ENCODE data around the gene MAST4.

Gene MAST4

GRCh38 chr5:66829826-66830225 is 233.6 kb downstream of the MAST4 start:
- DNase-seq (ENCODE audit: insufficient read length, low spot score) (no peak), FAIRE-seq (no peak)

DNA sequence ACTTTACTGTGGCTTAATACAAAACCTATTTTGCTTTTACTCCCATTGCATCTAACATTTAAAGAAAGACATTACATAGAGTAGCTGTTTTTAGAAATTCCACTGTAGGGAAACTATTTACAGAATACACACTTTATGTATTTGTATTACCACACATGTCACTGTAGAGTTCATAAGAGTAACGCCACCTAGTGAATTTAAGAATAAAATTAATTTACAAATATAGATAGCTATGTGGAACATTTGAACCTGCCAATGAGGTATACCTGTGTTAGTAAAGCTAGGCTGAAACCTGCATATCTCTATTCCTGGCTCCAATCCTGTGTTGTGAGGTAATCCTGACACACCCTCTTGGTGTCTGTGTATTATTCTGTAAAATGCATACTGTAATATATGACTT is 234.4 kb downstream of the MAST4 start:
- FAIRE-seq (no peak), DNase-seq (ENCODE audit: insufficient read length, low spot score) (no peak)

DNA sequence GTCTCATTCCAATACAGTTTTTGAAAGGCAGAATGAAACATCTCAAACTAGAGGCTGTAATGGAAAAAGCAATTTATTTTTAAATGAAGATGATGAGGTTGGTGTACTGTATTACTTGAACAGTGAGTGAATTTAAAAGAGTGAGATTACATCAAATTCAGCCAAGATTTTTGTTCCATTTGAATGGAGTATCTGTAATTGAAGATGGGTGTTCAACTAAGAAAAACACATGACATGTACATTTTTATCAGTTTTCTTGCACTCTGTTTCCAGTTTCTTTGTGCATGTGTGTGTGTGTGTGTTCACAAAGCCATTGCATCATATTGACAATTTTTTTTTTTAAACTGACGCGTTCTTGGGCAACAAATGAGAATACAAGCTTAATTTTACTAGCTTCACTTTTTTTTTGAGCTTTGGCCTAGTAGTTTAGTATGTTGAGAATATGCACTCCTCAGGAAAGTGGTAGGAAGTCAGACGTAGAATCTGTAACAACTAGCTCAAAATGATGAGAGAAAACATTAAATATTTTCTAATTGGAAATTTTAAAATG is 243.5 kb downstream of the MAST4 start:
- DNase-seq (ENCODE audit: insufficient read length, low spot score), result no peak
- no peak for FAIRE-seq

GRCh38 chr5:66840511-66841013 is 244.4 kb downstream of the MAST4 start:
- DNase-seq (ENCODE audit: insufficient read length, low spot score) (peak; percentile 34), FAIRE-seq (peak; percentile 94)

- DNase-seq (ENCODE audit: insufficient read length, low spot score) (no peak), FAIRE-seq (peak; percentile 55)
Measured at GRCh38 chr5:66841264-66841663, 245.1 kb downstream of the MAST4 start.

DNA sequence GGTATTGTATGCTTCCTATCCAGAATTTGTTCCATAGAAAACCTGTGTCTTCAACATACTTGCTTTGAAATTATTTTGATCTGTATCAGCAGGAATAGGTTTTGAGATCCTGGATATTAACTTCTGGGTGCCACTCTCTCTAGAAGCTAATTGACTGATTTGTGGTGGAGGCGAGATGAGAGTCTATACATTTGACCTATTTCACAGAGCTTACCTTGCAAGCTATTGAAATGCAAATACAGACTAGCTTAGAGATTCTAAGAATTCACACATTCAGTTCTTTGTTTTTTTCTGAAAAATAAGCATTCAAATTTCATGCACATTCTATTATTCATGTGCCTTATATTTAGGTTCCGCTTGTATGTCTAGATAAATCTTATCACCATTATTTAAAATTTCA is 246.3 kb downstream of the MAST4 start:
- no peak for DNase-seq (ENCODE audit: insufficient read length, low spot score)
- no peak for FAIRE-seq

DNA sequence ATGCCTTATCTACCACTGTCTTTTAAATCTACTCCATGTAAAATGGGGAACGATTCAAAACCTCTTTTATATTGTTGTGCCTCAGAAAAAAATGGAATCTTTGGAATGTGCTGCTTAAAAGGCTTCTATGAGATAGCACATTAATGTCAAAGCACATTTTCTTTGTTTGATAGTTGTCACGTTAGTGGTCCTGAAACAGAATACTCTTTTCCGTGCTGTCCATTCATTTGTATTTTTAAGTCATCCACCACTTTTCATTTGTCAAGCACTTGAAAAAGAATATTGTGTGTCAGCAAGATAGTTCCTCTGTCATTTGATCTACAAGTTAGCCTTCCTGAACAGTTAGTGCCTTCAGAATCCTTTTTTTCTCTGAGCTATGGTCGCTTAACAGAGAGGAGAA is 246.9 kb downstream of the MAST4 start:
- DNase-seq (ENCODE audit: insufficient read length, low spot score) (no peak), FAIRE-seq (no peak)

- no peak for FAIRE-seq
- no peak for DNase-seq (ENCODE audit: insufficient read length, low spot score)
Measured at GRCh38 chr5:66848749-66849641, 252.8 kb downstream of the MAST4 start.

DNA sequence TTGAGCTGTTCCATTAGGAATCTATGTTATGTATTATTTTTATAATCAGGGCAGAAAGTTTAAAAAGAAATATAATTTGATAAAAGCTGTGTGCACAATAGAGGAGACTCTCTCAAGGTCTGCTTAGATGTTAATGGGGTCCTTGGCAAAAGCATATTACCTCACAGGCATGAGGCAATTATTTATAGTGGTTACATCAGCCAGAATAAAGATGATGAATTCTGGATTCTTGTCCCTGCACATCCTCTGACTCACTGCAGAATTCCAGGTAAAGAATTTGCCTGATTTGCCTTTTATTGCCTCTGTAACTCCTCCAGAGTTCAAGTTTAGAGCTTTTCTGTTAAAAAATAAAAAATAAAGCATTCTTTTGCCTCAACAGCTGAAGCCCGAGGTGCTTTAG is 253.6 kb downstream of the MAST4 start:
- DNase-seq (ENCODE audit: insufficient read length, low spot score), result no peak
- no peak for FAIRE-seq

GRCh38 chr5:66850354-66851075 is 254.3 kb downstream of the MAST4 start:
- no peak for FAIRE-seq
- no peak for DNase-seq (ENCODE audit: insufficient read length, low spot score)

DNA sequence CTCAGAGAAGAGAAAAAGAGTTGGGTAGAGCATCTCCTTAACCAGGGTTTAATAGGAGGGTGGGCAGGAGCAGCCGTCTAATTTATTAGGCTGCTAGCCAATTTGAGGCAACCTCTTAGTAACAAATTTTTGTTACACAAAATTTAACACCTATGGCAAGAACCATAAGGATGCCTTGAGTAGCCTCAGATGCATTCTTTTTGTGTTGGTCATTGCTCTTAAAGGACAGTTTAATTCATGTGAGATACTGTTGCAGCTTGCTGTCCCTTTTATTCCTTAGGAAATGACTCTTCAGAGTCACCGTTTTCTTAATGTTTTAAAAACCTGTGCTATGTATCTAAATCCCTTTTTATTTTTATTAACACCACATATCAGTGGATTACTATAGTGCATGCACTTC is 255.1 kb downstream of the MAST4 start:
- FAIRE-seq (no peak), DNase-seq (ENCODE audit: insufficient read length, low spot score) (no peak)

DNA sequence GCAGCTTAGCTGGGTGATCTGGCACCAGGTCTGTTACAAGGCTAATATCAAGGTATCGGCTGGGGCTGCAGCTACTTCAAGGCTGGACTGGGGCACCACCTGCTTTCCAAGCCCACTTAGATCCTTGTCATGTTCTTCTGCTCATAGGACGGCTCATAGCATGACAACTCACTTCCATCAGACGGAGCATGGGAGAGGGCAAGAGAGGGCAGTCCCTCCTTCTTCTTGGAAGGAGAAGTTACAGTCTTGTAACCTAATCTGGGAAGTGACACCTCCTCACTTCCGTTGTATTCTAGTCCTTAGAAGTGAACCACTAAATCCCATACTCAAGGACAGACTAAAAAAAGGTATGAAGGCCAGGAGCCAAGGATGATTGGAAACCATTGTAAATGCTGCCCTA is 258.2 kb downstream of the MAST4 start:
- DNase-seq (ENCODE audit: insufficient read length, low spot score) (no peak), FAIRE-seq (no peak)

DNA sequence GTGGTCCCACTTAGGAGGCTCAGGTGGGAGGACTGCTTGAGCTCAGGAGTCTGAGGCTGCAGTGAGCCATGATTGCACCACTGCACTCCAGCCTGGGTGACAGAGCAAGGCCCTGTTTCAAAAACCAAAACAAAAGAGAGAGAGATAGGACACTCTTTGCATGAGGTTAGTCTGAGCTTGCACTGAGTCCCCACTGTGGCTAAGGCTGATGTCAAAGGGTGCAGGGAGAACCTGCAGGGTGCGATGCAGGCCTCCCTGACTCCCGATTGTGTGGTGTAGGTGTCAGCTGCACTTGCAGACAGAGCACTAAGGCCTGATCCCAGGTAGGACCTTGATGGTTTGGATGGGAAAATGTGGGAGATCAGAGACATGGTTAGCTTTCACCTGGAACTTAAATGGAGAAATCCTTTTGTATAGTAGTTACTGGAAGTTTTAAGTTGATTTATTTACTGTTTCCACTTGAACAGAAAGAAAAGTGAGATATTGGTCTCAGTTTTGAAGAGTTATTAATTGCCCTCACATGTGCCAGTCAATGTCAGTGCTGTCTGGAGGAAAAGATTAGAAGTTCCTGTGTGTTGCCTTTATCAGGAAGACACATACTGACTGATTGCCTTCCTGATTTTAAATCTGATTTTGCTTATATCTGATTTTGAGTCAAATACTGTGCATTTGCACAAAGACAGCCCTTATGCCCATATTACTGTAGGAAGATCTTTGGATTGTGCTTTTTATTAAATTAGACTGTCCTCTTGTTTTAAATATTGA is 260.0 kb downstream of the MAST4 start:
- DNase-seq (ENCODE audit: insufficient read length, low spot score), result no peak
- no peak for FAIRE-seq

GRCh38 chr5:66859526-66859925 is 263.3 kb downstream of the MAST4 start:
- FAIRE-seq, result no peak
- no peak for DNase-seq (ENCODE audit: insufficient read length, low spot score)

GRCh38 chr5:66860199-66860975 is 264.2 kb downstream of the MAST4 start:
- DNase-seq (ENCODE audit: insufficient read length, low spot score) (no peak), FAIRE-seq (no peak)

DNA sequence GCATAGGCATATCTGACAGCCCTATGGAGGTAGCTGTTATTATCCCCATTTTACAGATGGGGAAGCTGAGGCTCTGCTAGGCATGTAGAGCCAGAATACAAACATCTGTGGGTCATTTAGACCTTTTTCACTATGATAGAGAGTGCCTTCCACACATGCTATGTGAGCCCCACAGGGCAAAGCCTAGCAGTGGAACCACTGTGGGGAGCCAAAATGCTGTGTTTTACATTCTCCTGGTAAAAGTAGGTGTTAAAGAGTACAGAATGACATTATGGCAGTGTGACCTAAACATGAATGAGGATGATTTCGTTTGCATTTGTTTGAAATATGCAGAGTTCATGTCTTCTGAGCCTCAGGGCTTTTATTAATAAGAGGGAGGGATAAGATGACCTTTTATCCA is 265.2 kb downstream of the MAST4 start:
- FAIRE-seq, result no peak

GRCh38 chr5:66862020-66862419 is 265.8 kb downstream of the MAST4 start:
- no peak for FAIRE-seq
- DNase-seq (ENCODE audit: insufficient read length, low spot score), result no peak

More for the DNA sequence above, 265.2 kb downstream of the MAST4 start:
- no peak for DNase-seq (ENCODE audit: insufficient read length, low spot score)

DNA sequence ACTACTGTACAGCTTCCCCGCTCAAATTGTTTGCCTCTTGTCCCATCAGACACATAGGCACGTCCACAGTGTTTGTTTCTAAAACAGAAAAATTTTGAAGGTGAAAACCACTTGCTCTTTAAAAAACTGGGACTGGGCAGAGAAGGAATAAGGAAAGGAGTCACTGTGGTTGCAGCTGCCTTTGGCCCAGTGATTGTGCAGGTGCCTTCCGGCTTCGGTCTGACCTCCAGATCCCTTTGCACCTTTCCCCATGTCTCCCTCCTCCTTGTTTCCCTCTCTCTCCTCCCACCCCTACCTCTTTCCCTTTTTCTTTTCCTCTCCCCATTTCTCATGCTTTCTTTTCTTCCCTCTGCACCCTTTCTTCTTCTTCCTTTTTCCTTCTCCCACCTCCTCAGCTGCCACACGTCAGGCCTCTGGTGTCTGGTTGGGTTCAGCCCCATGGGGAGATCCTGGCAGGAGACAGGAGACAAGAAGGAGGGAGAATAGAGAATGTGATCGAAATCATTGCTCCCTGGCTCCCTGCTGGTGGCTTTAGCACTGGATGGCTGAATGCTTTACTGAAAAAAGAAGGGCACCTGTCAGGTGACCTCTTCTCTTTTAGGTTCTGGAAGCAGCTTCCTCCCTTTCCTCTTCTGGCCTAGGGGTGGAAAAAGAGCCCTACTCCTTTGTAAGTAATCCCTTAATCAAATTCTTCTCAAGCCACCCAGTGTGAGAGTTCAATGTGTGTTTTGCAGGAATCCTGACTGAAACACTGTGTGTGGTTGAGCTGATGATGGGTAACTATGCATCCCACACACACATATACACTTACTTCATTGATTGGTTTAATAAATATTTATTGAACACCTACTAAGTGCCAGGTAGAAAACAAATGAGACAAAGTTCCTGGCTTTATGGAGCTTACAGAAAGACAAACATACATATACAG is 267.3 kb downstream of the MAST4 start:
- FAIRE-seq, result no peak
- no peak for DNase-seq (ENCODE audit: insufficient read length, low spot score)

Measured in GM19239 (cell line).